HG02623 (cell line): Measurements from ENCODE around the gene FSCN2.

ENCODE experiments used
- ATAC-seq: cut with Tn5 transposase; IDR thresholded peaks from one replicate; pipeline ENCODE4 v1.9.1; 2021; ENCODE audit warnings: moderate library complexity; ENCODE audit not compliant: unreplicated experiment

FSCN2 gene

DNA sequence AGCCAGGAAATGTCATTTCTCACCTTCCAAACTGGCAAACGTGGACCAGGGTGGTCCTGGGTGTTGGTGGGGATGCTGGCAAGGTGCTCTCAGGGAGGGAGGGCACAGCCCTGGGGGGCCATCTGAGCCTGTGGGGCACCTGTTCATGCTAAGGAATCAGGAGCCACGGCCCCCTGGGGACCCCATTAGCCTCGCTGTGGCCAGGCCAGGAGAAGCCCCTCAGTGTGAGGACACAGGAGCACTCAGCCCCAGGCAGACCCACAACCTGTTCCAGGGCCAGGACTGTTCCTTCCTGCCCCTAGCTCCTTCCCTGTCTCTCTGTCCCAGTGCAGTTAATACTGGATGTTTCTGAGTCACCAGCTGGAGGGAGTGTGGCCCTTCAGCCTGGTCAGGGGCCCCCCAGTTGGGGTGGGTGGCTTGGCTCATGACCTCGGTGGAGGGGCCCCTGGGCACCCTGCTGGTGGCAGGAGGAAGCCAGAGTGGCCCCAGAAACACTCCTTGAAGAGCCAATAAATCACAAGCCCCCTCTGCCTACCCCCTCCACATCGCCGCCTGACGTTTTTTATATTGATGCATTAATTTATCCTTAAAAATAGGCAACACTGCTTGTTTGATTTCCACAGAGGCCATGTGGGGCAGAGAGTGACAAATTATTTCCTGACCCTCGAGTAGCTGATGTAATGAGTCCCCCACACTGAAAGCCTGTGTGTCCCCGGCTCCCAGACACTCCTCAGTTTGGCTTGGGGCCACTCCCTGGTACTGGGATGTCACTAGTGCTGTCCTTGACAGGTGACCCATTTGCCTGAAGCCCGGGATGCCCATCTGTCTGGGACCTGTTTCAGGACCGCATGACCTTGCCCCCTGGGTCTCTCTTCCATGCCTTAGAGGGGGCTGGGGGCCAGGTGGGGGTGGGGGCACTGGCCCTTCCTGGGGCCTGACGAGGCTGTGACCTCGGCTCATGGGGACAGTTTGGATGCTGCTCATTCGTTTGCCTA lies 37.9 kb upstream of the FSCN2 start:
- no peak for ATAC-seq

DNA sequence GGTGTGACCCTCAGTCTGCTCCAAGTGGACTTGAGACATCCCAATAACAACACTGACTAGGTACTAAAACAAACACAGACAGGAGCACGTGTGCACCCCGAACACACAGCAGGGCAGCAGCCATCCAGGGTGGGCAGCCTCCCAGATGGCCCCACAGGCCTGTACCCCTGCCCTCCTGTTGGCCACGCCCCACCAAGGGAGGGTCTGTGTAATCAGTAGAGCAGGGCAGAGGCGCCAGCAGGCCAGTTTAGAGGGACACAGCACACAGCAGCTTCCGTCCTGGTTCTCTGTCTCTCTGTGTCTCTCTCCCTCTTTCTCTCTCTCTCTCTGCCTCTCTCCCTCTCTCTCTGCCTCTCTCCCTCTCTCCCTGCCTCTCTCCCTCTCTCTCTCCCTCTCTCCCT lies 37.0 kb upstream of the FSCN2 start:
- ATAC-seq = no peak

DNA sequence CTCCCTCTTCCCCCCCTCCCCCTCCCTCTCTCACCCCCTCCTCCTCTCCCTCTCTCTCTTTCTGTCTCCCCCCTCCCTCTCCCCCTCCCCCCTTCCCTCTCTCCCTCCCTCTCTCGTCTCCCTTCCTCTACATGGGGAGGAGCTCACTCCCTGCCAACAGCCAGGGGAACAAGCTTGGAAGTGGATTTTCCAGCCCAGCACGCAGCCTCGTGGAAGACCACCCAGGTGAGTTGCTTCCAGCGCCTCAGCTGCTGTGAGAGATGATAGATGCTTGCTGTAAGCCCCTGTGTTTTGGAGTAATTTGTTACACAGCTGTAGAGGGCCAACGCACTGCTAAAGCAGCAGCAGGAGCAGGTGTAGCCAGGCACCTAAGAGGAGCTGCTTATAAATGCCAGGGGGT lies 36.4 kb upstream of the FSCN2 start:
- ATAC-seq = no peak

DNA sequence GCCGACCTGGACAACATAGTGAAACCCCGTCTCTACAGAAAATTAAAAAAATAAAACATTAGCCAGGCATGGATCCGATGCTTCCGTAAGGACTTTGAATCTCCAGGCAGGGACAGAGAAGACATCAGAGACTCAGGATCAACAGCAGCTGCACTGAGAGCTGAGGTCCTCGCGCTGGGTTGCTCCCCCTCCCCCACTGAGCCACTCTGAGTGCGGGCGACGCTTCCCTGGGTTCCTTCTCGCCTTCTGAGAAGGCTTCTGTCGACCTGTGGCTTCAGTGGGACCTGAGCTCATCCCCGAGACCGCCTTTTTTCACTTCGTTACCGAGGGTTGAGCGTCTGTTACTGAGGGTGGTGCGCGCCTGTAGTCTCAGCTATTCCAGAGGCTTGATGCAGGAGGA lies 36.0 kb upstream of the FSCN2 start:
- ATAC-seq = no peak

DNA sequence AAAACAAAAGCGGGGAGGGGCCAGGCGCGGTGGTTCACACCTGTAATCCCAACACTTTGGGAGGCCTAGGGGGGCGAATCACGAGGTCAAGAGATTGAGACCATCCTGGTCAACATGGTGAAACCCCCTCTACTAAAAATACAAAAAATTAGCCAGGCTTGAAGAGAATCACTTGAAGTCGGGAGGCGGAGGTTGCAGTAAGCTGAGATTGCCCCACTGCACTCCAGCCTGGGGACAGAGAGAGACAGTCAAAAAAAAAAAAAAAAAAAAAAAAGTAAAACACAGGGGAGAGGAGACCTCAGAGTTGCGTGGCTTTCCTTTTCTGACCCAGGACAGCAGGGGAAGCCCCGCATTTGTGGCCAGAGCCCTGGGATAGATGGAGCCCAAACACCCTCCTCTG lies 35.5 kb upstream of the FSCN2 start:
- no peak for ATAC-seq

DNA sequence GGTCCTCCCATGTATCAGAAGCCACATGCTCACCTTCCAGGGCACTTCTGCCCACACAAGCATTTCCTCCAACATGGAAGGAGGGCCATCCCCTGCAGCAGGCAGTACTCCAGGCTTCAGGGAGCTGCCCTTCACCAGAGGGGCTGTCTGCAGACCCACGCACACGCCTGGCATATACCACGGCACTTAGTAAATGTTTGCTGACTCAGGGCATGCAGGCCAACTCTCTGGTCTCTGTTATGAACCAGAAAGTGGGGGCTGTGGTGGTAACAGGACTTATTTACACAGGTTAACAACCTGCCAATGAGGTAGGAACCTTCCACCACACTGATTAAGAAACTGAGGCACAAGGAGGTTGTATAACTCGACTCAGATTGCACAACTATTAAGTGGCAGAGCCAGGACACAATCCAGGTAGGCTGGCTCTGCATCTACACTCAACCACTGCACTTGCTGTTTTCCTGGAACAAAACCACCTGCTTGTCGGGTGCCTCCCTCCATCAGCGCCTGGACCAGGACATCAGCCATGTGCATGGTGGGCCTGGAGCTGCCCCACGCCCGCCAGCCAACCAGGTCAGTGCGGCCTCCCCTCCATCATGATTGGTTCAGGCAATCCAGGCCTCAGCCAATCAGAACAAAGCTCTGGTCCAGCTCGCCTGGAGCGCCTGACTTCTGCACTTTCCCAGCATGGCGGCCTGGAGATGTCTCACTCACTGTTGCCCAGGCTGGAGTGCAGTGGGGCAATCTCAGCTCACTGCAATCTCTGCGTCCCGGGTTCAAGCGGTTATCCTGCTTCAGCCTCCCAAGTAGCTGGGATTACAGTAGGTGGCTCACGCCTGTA lies 34.8 kb upstream of the FSCN2 start:
- no peak for ATAC-seq

DNA sequence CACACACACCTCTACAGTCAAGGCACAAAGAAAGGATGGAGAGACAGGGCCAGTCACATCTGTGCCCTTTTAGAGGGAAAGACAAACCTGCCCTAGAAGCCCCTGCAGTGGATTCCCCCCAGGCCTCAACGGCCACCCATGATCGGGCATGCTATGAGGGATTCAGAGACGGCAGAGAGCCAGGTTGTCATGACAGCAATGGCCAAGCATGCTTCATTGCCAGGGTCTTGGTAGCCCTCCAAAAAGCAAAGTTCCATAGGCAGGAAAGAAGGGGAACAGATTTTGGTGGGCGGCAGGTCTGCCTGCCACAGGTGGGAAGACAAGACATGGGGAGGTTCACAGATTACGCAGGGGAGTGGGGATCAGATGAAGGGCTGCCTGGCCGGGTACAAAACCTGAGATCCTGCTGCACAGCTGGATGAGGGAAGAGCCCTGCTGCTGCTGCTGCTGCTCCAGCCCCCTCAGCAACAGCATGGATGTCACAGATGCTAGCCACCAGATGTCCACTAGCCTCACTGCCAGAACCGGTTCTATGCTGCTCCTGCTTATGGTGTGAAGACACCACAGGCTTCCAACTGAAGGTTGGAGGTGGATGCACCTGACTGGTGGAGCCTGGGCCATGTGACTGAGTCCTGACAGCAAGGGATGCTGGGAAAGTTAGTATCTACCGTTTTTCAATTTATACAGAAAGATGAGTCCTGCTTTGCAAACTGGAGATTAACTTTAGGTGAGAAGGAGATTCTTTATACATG lies 33.4 kb upstream of the FSCN2 start:
- ATAC-seq = no peak

DNA sequence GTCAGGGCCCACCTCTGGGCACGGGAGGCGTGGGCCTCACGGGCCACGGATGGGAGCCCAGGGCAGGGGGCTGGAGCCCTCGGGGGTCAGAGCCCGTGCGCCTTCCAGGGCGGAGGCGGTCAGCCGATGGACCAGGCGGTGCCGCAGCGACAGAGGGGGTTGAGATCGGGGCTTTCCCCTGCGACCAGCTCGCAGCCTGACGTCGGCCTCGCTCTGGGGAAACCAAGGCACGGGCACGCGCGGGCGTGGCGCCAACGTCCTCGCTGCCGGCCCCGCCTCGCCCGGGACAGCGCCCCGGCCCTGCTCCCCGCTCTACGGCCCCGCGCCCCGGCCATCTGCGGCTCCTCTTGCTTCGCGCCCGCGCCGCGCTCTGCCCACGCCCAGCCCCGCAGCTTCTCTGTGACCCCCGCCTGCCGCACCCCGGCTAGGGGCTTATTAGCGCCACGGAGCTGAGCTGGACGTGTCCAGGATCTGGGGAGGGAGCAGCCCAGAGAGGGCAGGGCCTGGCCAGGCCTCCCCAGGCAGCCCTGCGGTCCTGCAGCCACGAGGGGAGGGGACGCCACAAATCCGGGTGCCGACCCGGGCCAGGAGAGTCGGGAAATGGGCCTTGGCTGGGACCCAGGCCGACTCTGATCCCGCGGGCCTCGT lies 29.1 kb upstream of the FSCN2 start:
- no peak for ATAC-seq

DNA sequence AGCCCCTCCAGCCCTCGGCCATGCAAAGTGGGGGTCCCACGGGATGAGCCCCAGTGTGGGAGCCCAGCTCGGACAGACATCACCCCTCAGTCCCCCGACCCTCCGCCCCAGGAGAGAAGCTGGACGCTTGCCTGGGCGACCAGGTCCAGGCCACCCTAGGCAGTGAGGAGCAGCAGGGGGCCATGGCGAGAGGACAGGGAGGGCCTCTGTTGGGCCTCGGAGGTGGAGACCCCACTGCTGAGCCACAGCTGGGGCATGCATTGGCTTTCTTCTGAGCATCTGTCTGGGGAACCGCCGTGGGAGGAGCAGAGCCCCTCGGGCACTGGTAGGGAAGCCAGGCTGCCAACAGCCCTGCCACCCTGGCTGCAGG lies 28.6 kb upstream of the FSCN2 start:
- no peak for ATAC-seq

DNA sequence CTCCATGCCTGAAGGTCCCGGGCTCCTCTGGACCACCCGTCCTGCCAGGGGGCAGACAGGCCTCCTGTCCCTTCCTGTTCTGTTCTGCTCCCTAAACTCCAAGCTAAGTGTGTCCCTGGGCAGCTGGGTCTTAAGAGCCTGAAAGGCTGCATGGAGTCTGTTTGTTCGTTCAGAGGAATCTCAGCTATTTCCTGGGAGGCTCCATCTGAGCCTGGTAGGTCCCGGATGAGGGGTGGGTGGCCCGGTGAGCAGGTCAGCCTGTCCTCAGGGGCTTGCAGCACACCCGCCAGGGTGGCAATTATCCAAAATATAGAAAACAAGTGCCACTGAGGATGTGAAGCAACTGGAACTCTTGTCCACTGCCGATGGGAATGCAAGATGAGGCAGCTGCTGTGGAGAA lies 28.1 kb upstream of the FSCN2 start:
- ATAC-seq = no peak

DNA sequence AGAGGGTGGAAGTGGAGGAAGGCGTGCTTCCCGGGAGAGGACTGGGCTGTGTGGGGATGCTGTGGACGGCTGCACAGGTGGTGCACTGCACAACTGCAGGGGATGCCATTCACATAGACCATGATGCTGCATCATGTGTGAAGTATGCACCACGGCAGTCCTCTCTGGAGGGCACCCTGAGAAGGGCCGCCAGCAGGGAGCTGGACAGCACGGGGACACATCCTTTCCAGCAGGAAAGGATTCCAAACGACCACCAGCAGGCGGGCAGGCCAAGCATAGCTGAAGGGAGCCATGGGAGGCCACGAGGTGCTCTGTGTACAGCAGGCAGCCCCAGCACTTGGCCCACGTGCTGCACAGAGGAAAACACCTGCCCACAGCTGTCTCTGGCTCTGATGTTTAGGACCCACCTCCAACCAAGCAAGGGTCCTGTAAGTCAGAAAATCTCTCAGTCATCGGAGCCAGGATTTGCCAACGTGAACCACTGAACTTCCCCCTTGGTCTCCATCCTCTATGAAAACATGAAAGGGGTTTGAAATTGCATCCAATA lies 25.6 kb upstream of the FSCN2 start:
- ATAC-seq = no peak

DNA sequence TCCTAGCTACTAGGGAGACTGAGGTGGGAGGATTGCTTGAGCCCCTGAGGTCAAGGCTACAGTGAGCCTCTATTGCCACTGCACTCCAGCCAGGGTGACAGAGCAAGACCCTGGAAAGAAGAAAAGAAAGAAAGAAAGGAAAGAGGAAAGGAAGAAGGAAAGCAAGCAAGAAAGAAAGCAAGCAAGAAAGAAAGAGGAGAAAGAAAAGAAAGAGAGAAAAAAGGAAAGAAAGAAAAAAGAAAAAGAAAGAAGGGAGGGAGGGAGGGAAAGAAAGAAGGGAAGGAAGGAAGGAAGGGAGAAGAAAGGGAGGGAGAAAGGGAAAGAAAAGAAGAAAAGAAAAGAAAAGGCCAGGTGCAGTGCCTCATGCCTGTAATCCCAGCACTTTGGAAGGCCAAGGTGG lies 24.6 kb upstream of the FSCN2 start:
- ATAC-seq = no peak

DNA sequence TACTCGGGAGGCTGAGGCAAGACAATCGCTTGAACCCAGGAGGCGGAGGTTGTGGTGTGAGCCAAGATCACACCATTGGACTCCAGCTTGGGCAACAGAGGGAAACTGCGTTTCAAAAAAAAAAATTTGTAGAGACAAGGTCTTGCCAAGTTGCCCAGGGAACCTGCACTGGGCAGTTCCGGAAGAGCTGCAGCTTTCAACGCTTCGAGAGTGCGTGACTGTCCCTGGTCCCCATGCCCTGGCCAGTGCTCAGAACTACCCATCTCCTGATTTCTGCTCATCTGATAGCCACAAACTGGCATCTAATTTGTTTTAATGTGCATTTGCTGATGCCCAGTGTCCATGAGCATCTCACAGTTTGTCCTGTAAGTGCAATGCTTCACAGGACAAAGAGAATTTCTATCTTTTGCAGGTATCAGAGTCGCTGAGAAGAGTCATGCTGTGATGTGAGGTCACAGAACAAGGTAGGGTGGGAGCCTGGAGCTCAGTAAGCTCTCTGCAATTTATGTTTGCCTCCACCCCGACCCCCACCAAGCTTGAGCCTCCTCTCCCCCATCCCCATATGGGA lies 19.5 kb upstream of the FSCN2 start:
- ATAC-seq = no peak

DNA sequence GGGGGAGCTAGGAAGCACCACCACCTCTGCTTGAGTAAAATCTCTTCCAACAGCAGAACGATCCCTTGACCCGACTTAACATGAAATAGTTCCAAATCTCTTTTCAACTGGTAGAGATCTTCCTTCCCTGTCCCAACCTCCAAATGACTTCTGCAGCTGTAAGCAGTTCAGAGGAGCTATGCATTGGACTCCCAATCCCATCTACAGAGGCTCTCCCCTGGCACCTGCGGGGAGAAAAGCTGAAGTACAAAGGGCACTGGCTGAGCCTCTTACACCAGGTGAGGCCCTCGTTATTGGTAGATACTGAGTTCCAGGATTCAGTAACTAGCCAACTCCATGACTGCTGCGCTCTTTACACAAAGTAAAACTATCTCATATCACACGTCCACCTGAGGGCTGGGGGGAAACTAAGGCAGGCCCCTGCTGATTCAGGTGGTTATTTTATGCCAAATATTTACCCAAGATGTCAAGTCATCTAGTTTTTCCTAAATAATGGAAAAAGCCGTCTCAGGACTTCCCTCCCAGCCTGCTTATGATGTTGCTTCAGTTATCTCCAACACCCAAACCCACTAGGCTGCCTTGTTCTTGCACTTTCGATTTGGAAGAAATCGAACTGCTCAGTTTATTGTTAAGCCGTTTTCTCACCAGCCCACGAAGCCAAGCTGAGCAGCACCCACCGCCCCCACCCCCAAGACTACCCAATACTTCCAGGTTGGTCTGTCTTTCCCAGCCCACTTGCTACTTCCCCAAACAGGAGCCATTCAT lies 18.8 kb upstream of the FSCN2 start:
- ATAC-seq = no peak

DNA sequence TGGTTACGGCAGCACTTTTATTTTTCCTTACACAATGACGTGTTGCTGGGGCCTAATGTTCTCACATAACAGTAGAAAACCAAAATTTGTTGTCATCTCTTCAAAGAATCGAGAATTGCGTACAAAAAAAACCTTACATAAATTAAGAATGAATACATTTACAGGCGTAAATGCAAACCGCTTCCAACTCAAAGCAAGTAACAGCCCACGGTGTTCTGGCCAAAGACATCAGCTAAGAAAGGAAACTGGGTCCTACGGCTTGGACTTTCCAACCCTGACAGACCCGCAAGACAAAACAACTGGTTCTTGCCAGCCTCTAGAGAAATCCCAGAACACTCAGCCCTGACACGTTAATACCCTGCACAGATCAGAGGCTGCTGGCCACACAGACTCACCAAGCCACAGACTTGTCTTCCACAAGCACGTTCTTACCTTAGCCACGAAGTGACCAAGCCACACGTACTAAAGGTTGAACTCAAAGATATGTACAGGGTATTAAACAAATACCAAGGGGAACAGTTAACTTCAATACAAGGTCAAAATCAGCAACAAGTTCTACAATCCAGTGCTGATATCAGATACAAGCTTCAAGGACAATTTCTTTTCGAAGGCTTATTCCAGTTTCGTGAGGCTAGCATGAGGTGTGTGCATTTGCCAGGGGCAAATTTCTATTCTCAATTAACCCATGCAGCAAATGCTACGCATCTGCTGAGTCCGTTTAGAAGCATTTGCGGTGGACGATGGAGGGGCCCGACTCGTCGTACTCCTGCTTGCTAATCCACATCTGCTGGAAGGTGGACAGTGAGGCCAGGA lies 18.0 kb upstream of the FSCN2 start:
- no peak for ATAC-seq

DNA sequence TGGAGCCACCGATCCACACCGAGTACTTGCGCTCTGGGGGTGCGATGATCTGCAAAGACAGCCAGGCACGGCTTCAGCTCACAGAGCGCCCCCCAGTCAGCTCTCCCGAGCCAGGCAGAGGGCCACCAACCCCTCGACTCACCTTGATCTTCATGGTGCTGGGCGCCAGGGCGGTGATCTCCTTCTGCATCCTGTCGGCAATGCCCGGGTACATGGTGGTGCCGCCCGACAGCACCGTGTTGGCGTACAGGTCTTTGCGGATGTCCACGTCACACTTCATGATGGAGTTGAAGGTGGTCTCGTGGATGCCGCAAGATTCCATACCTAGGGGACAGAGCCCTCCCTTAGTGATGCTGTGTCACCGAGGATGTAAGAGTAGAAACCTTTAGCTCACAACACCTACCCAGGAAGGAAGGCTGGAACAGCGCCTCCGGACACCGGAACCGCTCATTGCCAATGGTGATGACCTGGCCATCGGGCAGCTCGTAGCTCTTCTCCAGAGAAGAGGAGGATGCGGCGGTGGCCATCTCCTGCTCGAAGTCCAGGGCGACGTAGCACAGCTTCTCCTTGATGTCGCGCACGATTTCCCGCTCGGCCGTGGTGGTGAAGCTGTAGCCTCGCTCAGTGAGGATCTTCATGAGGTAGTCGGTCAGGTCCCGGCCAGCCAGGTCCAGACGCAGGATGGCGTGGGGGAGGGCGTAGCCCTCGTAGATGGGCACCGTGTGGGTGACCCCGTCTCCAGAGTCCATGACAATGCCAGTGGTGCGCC lies 17.2 kb upstream of the FSCN2 start:
- no peak for ATAC-seq

DNA sequence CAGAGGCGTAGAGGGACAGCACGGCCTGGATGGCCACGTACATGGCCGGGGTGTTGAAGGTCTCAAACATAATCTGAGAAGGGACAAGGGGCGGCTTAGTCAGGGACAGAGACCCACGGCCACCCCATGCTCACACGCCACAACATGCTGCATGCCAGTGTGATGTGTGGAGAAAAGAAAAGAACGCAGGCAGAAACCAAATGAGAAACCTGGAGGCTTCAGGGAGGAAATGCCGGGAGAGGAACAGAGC lies 16.7 kb upstream of the FSCN2 start:
- no peak for ATAC-seq
